Loucy (cell line): ENCODE data around the gene VPS13D.
"Not testable (repeated sequence)": the region's sequence is repeated elsewhere in the genome, so short reads cannot be mapped to it uniquely, and the experiment has no call there.

Experiments used
- H2AFZ ChIP-seq: fragments of 200-600 bp; sonication (generic); 2 replicates; pipeline ENCODE4 v1.6.0; 2016; ENCODE audit warnings: antibody characterized with exemption, mild to moderate bottlenecking, low read length, moderate library complexity
- H3F3A ChIP-seq: fragments of 200-600 bp; 2 replicates; pipeline ENCODE4 v1.6.0; 2016; ENCODE audit warnings: antibody characterized with exemption, low read depth, mild to moderate bottlenecking
- H3K27me3 ChIP-seq: fragments of 200-600 bp; sonication (generic); 2 replicates; pipeline ENCODE4 v1.6.1; 2014; ENCODE audit warnings: low read length, mild to moderate bottlenecking; ENCODE audit not compliant: insufficient read depth, poor library complexity, severe bottlenecking
- H3K36me3 ChIP-seq: fragments of 200-600 bp; sonication (generic); 2 replicates; pipeline ENCODE4 v1.6.1; 2016; ENCODE audit warnings: low read length; ENCODE audit not compliant: insufficient read depth
- H3K4me1 ChIP-seq: fragments of 200-600 bp; sonication (generic); 2 replicates; pipeline ENCODE4 v1.5.1; 2014; ENCODE audit warnings: low read length, mild to moderate bottlenecking; ENCODE audit not compliant: insufficient read depth, poor library complexity, severe bottlenecking
- H3K4me2 ChIP-seq: fragments of 200-600 bp; sonication (generic); 2 replicates; pipeline ENCODE4 v1.6.0; 2014; ENCODE audit warnings: antibody characterized with exemption, low read length, low read depth, mild to moderate bottlenecking; ENCODE audit not compliant: poor library complexity, severe bottlenecking
- H3K4me3 ChIP-seq: fragments of 200-600 bp; sonication (generic); 2 replicates; pipeline ENCODE4 v1.5.1; 2014; ENCODE audit warnings: low read length, mild to moderate bottlenecking, mixed read lengths; ENCODE audit not compliant: poor library complexity, severe bottlenecking
- H3K79me2 ChIP-seq: fragments of 200-600 bp; sonication (generic); 2 replicates; pipeline ENCODE4 v1.6.1; 2014; ENCODE audit warnings: low read length; ENCODE audit not compliant: insufficient read depth
- H3K9ac ChIP-seq: fragments of 200-600 bp; sonication (generic); 2 replicates; pipeline ENCODE4 v1.6.0; 2014; ENCODE audit warnings: mild to moderate bottlenecking, low read depth, low read length, moderate library complexity; ENCODE audit not compliant: poor library complexity, severe bottlenecking
- H3K9me2 ChIP-seq: fragments of 200-600 bp; sonication (generic); replicated peaks from 2 replicates; pipeline ENCODE4 v1.6.1; 2016; ENCODE audit warnings: low read depth, low read length, mixed read lengths
- H3K9me3 ChIP-seq: fragments of 200-600 bp; sonication (generic); 2 replicates; pipeline ENCODE4 v1.6.1; 2014; ENCODE audit warnings: mild to moderate bottlenecking, antibody characterized with exemption, low read length, low read depth; ENCODE audit not compliant: insufficient read depth
- H4K20me1 ChIP-seq: fragments of 200-600 bp; sonication (generic); 2 replicates; pipeline ENCODE4 v1.6.0; 2014; ENCODE audit warnings: antibody characterized with exemption, low read length, mild to moderate bottlenecking; ENCODE audit not compliant: insufficient read depth, poor library complexity, severe bottlenecking
- CTCF ChIP-seq: fragments of 200-600 bp; sonication (generic); conservative IDR thresholded peaks from 2 replicates; pipeline ENCODE4 v1.5.1; 2014; ENCODE audit warnings: mild to moderate bottlenecking, antibody characterized with exemption, low read length
- EZH2phosphoT487 ChIP-seq: fragments of 200-600 bp; IDR thresholded peaks from 2 replicates; pipeline ENCODE4 v1.6.1; 2018; ENCODE audit warnings: antibody characterized with exemption, mild to moderate bottlenecking, moderate library complexity, borderline replicate concordance

VPS13D gene

GRCh38 chr1:12468323-12468722 is 238.5 kb downstream of the VPS13D start:
- H3K36me3 ChIP-seq, result peaks cover 10% of the 10 kb centered on the region; the same call in 1 of the 2 replicates
- no peaks in the 10 kb centered on the region for H3K9me3 ChIP-seq
- TF ChIP-seq EZH2phosphoT487, result no peak
- no peak for TF ChIP-seq CTCF
- no peak overlapping the region for H3K4me3 ChIP-seq
- peaks cover 7% of the 10 kb centered on the region; the same call in 1 of the 2 replicates for H3F3A ChIP-seq
- H3K79me2 ChIP-seq, result no peaks in the 10 kb centered on the region
- no peak overlapping the region for H3K9ac ChIP-seq
- peaks cover 22% of the 10 kb centered on the region for H3K4me1 ChIP-seq
- H4K20me1 ChIP-seq, result no peaks in the 10 kb centered on the region
- no peaks in the 10 kb centered on the region for H3K27me3 ChIP-seq
- H2AFZ ChIP-seq, result no peak overlapping the region
- H3K9me2 ChIP-seq, result no peaks in the 10 kb centered on the region
- H3K4me2 ChIP-seq, result no peak overlapping the region

- Histone ChIP-seq H3K9me3 (no peaks in the 10 kb centered on the region), H3F3A (peaks cover 7% of the 10 kb centered on the region; the same call in 1 of the 2 replicates), H3K9me2 (no peaks in the 10 kb centered on the region), H2AFZ (no peak overlapping the region), H4K20me1 (no peaks in the 10 kb centered on the region), H3K4me3 (no peak overlapping the region), H3K36me3 (peaks cover 6% of the 10 kb centered on the region; the same call in 1 of the 2 replicates), H3K9ac (no peak overlapping the region), H3K27me3 (no peaks in the 10 kb centered on the region), H3K4me1 (peaks cover 34% of the 10 kb centered on the region), H3K79me2 (no peaks in the 10 kb centered on the region), H3K4me2 (no peak overlapping the region)
- TF ChIP-seq CTCF, result no peak
- no peak for TF ChIP-seq EZH2phosphoT487
Measured at GRCh38 chr1:12469493-12469892, 239.7 kb downstream of the VPS13D start.

GRCh38 chr1:12469990-12470389 is 240.2 kb downstream of the VPS13D start:
- Histone ChIP-seq H3K9ac (no peak overlapping the region), H3K9me2 (no peaks in the 10 kb centered on the region), H3F3A (peaks cover 7% of the 10 kb centered on the region; the same call in 1 of the 2 replicates), H3K27me3 (no peaks in the 10 kb centered on the region), H3K4me3 (no peak overlapping the region), H3K36me3 (0 out of 2 replicates have a peak, but pooled peaks cover 1% of the 10 kb centered on the region), H3K4me2 (no peak overlapping the region), H2AFZ (no peak overlapping the region), H3K79me2 (no peaks in the 10 kb centered on the region), H4K20me1 (no peaks in the 10 kb centered on the region), H3K4me1 (peaks cover 39% of the 10 kb centered on the region), H3K9me3 (no peaks in the 10 kb centered on the region)
- TF ChIP-seq EZH2phosphoT487, result no peak
- TF ChIP-seq CTCF, result no peak

- not testable (repeated sequence) for H3K9me3 ChIP-seq, H3K27me3 ChIP-seq, H3K79me2 ChIP-seq, H3K4me3 ChIP-seq, H3K9ac ChIP-seq, H3K4me2 ChIP-seq, H3K36me3 ChIP-seq, H3K9me2 ChIP-seq, H3F3A ChIP-seq, H4K20me1 ChIP-seq, H2AFZ ChIP-seq
- peaks cover 48% of the 10 kb centered on the region for H3K4me1 ChIP-seq
Measured at GRCh38 chr1:12470916-12471315, 241.1 kb downstream of the VPS13D start.
